SJSA1 (cell line): ENCODE data around the gene PARD3B. TPM values are rescaled to one million over a fixed set of nuclear protein-coding genes. Genes with fewer than 3 reads are reported as not detected.
"Not testable (repeated sequence)": the region's sequence is repeated elsewhere in the genome, so short reads cannot be mapped to it uniquely, and the experiment has no call there.

Experiments used
- DNase-seq, 2 experiments: peaks; one replicate each; pipeline ENCODE4 v3.0.0-alpha.2; 2015 to 2020; ENCODE audit warnings: low spot score in 2 of 2, low read depth in 1 of 2
- H3K27ac ChIP-seq: fragments of 250-450 bp; sonication (Bioruptor Pico); 2 replicates; pipeline ENCODE4 v1.5.1; 2020; ENCODE audit warnings: mild to moderate bottlenecking, moderate library complexity
- H3K27me3 ChIP-seq: fragments of 250-450 bp; sonication (Bioruptor Pico); replicated peaks from 2 replicates; pipeline ENCODE4 v1.5.1; 2020; ENCODE audit warnings: mild to moderate bottlenecking, moderate library complexity
- H3K36me3 ChIP-seq: fragments of 250-450 bp; sonication (Bioruptor Pico); 2 replicates; pipeline ENCODE4 v1.5.1; 2020; ENCODE audit warnings: mild to moderate bottlenecking
- H3K4me1 ChIP-seq: fragments of 250-450 bp; sonication (Bioruptor Pico); replicated peaks from 2 replicates; pipeline ENCODE4 v1.6.1; 2021; ENCODE audit warnings: mild to moderate bottlenecking
- H3K4me3 ChIP-seq: fragments of 250-450 bp; sonication (Bioruptor Pico); 2 replicates; pipeline ENCODE4 v1.5.1; 2020; ENCODE audit warnings: mild to moderate bottlenecking
- H3K9me3 ChIP-seq: fragments of 250-450 bp; sonication (Bioruptor Pico); replicated peaks from 2 replicates; pipeline ENCODE4 v1.5.1; 2020; ENCODE audit warnings: mild to moderate bottlenecking
- total RNA-seq: library from RNA; depleted of rRNA; stranded (reverse); fragments of >200 nt; shearing (Covaris generic); gene quantifications from 2 replicates; pipeline ENCODE4 v1.2.3, GENCODE V29; 2014

PARD3B gene
- total RNA-seq, 1 experiment from 2014 or later = 10.6 TPM

DNA sequence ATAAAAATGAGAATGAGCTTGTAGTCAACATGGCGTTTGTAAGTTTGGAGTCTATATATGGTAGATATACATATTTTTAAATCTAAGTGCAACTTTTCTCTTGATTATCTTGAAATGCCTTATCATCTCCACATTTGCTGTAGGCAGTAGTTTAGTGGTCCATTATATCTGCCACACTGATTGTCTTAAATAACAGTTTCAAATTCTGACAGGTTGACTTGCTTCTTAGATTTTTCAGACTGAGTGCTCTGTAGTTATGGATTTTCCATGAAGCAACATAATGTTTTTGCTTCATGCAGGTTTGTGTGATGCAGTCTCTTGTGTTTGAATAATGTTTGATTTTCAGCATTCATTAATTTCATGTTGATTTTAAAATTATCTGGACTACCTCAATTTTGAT lies 12.3 kb downstream of the PARD3B start:
- Histone ChIP-seq H3K4me1 (peaks cover 3% of the 10 kb centered on the region), H3K9me3 (no peaks in the 10 kb centered on the region), H3K27ac (no peak overlapping the region), H3K27me3 (no peaks in the 10 kb centered on the region), H3K4me3 (no peak overlapping the region), H3K36me3 (peaks cover 19% of the 10 kb centered on the region)
- no peak for DNase-seq

DNA sequence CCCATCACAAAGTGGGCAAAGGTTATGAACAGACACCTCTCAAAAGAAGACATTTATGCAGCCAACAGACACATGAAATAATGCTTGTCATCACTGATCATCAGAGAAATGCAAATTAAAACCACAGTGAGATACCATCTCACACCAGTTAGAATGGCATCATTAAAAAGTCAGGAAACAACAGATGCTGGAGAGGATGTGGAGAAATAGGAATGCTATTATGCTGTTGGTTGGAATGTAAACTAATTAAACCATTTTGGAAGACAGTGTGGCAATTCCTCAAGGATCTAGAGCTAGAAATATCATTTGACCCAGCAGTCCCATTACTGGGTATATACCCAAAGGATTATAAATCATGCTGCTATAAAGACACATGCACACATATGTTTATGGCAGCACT lies 14.1 kb downstream of the PARD3B start:
- H3K36me3 ChIP-seq = peaks cover 19% of the 10 kb centered on the region
- DNase-seq, H3K4me3 ChIP-seq, H3K27ac ChIP-seq, H3K9me3 ChIP-seq, H3K4me1 ChIP-seq, H3K27me3 ChIP-seq: not testable (repeated sequence)

DNA sequence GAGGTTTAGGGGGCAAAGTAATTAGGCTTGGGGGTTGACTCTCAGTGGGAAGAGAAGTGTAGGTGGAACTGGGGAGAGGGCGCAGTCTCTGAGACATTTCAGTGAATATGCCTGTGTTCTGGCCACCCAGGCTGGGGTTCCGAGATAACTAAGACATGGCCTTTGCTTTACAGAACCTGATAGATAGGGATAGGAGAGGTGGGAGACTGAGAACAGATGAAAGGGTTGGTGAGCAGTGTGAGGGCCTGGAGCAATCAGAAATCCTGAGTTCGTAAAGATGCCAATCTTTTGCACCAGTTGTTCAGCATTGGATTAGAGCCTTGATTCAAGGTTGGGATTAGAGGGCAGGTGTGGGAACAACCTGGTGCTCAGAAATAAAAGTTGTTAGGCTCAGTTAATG lies 15.6 kb downstream of the PARD3B start:
- Histone ChIP-seq H3K27me3 (no peaks in the 10 kb centered on the region), H3K4me1 (peaks cover 3% of the 10 kb centered on the region; the same call in 1 of the 2 replicates), H3K4me3 (no peak overlapping the region), H3K9me3 (no peaks in the 10 kb centered on the region), H3K36me3 (peaks cover 19% of the 10 kb centered on the region), H3K27ac (no peak overlapping the region)
- no peak for DNase-seq

DNA sequence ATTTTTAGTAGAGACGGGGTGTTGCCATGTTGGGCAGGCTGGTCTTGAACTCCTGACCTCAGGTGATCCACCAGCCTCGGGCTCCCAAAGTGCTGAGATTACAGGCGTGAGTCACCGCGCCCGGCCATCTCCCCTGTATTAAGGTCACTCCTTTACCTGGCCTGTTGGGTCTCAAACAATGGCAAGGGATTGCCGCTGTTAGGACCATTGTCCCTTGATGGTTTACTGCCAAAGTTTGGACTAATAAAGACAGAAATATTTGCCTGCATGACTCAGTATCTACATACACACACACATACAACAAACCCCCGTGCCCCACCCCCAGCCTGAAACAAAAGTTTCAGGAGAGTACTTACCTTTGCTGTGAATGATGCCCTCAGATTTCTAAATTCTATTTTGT lies 16.5 kb downstream of the PARD3B start:
- no peak overlapping the region for H3K4me3 ChIP-seq
- DNase-seq = no peak
- H3K9me3 ChIP-seq = no peaks in the 10 kb centered on the region
- H3K36me3 ChIP-seq = peaks cover 19% of the 10 kb centered on the region
- peaks cover 3% of the 10 kb centered on the region; the same call in 1 of the 2 replicates for H3K4me1 ChIP-seq
- H3K27ac ChIP-seq = no peak overlapping the region
- H3K27me3 ChIP-seq = no peaks in the 10 kb centered on the region

DNA sequence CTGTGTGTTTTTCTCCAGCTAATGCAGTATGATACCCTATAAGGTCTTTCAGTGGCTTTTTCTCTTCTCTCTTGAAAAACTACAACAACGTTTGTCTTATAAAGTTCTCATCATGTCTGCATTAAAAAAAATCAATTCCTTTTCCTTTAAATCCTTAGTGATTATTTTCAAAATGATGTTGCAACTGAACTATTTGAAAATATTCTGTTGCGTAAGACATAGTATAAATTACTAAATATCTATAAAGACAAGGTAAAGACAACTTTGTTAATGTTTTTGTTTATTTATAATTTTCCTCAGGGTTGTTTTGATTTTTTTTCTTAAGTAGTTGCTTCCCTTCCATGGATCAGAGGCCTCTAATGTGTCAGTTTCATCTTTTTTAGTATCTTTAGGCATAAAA lies 21.2 kb downstream of the PARD3B start:
- no peak overlapping the region for H3K27ac ChIP-seq
- H3K9me3 ChIP-seq = no peaks in the 10 kb centered on the region
- H3K27me3 ChIP-seq = no peaks in the 10 kb centered on the region
- DNase-seq = no peak
- H3K36me3 ChIP-seq = no peaks in the 10 kb centered on the region
- peaks cover 3% of the 10 kb centered on the region; the same call in 1 of the 2 replicates for H3K4me1 ChIP-seq
- no peak overlapping the region for H3K4me3 ChIP-seq

DNA sequence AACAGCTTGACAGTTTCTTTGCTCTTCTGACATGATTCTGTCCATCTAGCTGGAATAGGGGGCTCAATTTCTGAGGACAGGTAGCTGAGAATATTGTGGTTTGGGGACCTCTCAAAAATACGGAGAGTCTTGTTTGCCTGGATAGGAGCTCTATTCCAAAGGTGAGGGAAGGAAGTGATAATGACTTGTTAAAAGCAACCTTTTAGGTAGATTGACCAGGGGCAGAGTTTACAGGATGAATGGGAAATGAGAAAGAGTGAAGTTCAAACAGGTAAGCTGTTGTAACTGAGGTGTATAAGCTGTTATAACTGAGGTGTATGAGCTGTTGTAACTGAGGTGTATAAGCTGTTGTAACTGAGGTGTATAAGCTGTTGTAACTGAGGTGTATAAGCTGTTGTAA lies 25.1 kb downstream of the PARD3B start:
- Histone ChIP-seq H3K36me3 (no peaks in the 10 kb centered on the region), H3K27ac (no peak overlapping the region), H3K27me3 (no peaks in the 10 kb centered on the region), H3K4me3 (no peak overlapping the region), H3K9me3 (no peaks in the 10 kb centered on the region), H3K4me1 (0 out of 2 replicates have a peak, but pooled peaks cover 3% of the 10 kb centered on the region)
- no peak for DNase-seq

DNA sequence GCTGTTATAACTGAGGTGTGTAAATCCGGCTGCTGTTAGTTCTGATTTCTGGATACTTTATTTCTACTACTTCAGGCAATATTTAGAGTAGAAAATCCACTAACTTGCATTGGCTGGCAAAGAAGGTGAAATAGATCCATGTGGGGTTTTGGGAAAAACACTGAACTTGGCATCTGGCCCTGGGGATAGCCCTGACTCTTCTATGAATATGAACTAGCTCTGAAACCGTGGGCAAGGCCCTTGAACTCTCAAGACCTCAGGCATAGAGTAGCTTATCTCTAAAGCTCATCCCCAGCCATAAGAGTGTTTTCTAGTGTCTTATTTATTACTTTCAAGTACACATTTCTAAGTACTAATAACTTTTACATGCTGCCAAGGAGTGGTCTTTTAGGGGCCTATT lies 25.8 kb downstream of the PARD3B start:
- no peaks in the 10 kb centered on the region for H3K9me3 ChIP-seq
- 0 out of 2 replicates have a peak, but pooled peaks cover 3% of the 10 kb centered on the region for H3K4me1 ChIP-seq
- no peaks in the 10 kb centered on the region for H3K27me3 ChIP-seq
- H3K36me3 ChIP-seq = no peaks in the 10 kb centered on the region
- no peak overlapping the region for H3K4me3 ChIP-seq
- no peak overlapping the region for H3K27ac ChIP-seq
- DNase-seq = no peak

DNA sequence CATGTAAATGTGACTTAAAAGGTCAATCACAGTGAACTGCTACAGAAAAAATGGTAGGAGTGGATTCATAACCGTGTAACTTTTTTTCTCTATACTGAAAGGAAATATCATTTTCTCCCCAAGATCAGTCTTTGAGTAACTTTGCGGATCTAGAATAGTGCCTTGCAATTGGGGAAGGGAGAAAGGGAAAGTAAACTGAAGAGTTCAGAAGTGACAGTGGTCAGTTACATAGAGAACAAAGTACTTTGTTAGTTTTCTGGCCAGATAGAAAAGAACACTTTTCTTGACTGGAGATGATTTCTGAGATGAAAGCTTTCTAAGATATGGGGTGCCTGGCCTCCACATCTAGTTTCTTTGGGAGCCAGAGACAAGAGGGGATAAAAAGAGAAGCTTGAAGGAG lies 26.6 kb downstream of the PARD3B start:
- Histone ChIP-seq H3K4me3 (no peak overlapping the region), H3K9me3 (no peaks in the 10 kb centered on the region), H3K27me3 (no peaks in the 10 kb centered on the region), H3K36me3 (no peaks in the 10 kb centered on the region), H3K27ac (no peak overlapping the region), H3K4me1 (0 out of 2 replicates have a peak, but pooled peaks cover 3% of the 10 kb centered on the region)
- no peak for DNase-seq

DNA sequence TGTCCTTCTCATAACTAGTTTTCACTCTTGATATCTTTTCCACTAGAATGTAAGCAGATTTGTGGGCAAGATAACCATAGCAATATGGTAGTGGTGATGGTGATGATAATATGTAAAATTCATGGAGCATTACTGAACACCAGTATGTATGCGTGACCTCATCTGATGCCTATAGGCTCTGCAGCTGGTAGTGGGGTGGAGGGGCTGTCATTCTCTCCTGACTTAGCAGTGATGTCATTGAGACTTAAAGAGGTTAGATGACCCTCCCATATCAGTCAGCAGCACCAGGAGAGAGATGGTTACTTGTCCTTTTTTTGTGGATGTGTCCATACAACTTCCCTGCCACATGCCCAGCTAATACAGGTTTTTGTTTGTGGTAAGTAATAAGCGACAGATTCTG lies 27.9 kb downstream of the PARD3B start:
- Histone ChIP-seq H3K36me3 (no peaks in the 10 kb centered on the region), H3K4me3 (no peak overlapping the region), H3K9me3 (no peaks in the 10 kb centered on the region), H3K27ac (no peak overlapping the region), H3K4me1 (0 out of 2 replicates have a peak, but pooled peaks cover 3% of the 10 kb centered on the region), H3K27me3 (no peaks in the 10 kb centered on the region)
- no peak for DNase-seq

DNA sequence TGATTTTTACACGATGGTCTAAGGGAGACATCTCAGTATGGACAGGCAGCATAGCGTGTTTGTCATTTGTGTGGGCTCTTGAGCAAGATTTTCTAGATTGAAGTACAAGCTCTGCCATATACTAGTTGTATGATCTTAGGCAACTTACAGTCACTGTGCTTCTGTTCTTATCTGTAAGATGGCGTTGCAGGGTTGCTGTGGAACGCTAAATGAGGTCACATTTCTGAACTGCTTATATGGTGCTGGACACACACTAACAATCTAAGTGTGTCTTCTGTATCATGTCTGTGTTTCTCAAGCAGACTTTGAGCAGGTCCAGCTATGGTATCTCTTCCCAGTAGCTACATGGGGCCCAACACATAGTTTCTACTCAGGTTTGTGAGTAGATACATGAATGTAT lies 29.2 kb downstream of the PARD3B start:
- Histone ChIP-seq H3K27me3 (no peaks in the 10 kb centered on the region), H3K36me3 (no peaks in the 10 kb centered on the region), H3K27ac (no peak overlapping the region), H3K4me3 (no peak overlapping the region), H3K9me3 (no peaks in the 10 kb centered on the region; the same call in none of the 2 replicates), H3K4me1 (0 out of 2 replicates have a peak, but pooled peaks cover 3% of the 10 kb centered on the region)
- DNase-seq = no peak

DNA sequence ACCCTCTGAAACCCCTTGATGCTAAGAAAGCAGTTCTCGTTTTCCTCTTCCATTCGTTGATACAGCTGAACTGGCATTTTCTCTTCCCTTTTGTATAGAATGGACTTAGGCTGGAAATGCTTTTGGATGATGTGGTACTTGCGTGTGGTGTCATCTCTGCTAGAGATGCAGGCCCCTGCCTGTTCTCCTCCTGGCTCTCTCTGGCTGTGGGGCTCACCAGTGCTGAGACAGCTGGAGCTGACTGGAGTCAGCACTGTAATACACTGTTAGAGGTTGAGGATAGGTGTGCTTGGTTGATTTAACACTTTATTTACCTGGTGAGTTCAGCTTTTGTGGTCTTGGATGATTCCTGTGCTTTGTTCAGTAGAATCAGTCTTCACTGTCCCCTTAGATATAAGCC lies 30.2 kb downstream of the PARD3B start:
- Histone ChIP-seq H3K36me3 (no peaks in the 10 kb centered on the region), H3K4me3 (no peak overlapping the region), H3K27ac (no peak overlapping the region), H3K9me3 (no peaks in the 10 kb centered on the region; the same call in none of the 2 replicates), H3K4me1 (0 out of 2 replicates have a peak, but pooled peaks cover 3% of the 10 kb centered on the region), H3K27me3 (no peaks in the 10 kb centered on the region)
- no peak for DNase-seq

DNA sequence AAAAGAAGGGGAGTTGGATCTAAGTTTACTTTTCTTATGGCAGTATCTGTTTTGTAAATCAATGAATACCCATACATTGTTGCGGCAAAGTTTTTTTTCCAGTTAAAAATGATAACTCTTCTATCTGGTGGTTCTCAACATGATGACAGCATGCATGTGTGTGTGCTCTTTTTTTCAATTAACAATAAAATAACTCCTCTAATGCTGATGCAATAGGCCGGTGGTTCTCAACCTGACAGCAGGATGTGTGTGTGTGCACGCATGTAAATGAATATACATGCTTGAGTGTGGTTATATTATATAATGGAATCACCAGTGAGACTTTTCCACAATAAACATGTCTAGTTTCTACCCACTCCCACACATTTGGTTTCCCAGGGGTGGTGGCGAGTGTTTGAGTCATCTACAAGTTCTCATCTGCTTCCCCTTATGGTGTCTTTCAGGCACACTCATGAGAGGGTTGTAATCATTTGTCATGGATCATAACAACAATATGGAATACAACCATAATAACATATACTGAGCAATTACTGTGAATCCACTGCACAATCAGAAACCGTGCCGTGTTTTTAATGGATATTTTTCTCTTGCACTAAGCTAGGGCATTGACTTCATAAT lies 31.2 kb downstream of the PARD3B start:
- Histone ChIP-seq H3K4me1 (0 out of 2 replicates have a peak, but pooled peaks cover 3% of the 10 kb centered on the region), H3K27me3 (no peaks in the 10 kb centered on the region), H3K27ac (no peak overlapping the region), H3K9me3 (no peaks in the 10 kb centered on the region; the same call in none of the 2 replicates), H3K36me3 (no peaks in the 10 kb centered on the region), H3K4me3 (no peak overlapping the region)
- DNase-seq = no peak

DNA sequence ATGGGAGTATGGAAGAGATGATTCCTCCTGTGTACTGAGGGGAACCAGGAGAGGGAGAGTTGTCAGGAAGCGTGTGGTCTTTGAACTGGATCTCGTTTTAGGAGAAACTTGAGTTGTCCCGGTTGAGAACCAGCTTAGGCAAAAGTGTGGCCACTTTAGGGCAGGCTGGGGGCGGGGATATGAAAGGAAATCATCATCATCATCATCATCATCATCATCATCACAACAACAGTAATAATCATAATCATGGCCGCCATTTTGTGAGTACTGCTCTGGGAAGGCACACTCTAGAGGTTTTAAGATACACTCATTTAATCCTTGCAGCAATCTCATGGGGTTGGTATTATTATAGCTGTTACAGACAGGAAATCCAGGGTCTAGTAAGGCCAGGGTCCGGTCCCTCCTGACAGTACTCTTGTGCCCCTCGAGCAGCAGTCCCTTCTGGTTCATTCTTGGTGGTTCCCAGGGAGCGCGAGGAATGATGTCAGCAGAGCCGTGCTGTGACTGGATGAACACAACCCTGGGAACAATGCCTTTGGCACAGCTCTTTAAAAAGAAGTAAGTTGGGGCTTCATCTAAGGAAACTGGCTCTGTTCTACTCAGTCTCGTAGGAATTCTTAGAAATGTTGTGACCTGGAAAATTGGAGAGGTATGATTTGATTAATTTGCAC lies 33.8 kb downstream of the PARD3B start:
- no peaks in the 10 kb centered on the region for H3K4me1 ChIP-seq
- no peak for DNase-seq
- no peak overlapping the region for H3K4me3 ChIP-seq
- no peaks in the 10 kb centered on the region; the same call in none of the 2 replicates for H3K9me3 ChIP-seq
- no peaks in the 10 kb centered on the region for H3K27me3 ChIP-seq
- no peak overlapping the region for H3K27ac ChIP-seq
- no peaks in the 10 kb centered on the region for H3K36me3 ChIP-seq

DNA sequence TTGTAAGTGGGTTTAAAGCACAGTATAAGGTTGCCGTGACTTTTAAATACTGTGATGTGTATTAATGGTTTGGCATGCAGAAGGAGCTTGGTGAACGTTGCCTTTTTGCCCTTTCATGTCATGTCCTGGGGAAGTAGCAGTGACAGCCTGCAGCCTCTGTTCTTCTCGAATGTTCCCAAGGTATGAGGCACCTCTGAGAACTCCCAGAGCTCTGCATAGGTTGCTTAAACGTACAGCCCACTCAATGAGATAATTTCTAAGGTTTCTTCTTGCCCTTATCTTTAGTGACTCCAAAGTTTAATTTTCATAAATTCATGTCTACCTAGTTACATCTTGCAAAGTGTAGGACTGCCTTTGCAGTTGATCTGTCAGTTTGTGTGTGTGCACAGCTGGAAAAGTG lies 36.7 kb downstream of the PARD3B start:
- no peaks in the 10 kb centered on the region; the same call in none of the 2 replicates for H3K9me3 ChIP-seq
- H3K4me1 ChIP-seq = no peaks in the 10 kb centered on the region
- H3K4me3 ChIP-seq = no peak overlapping the region
- H3K27ac ChIP-seq = no peak overlapping the region
- no peak for DNase-seq
- no peaks in the 10 kb centered on the region for H3K36me3 ChIP-seq
- H3K27me3 ChIP-seq = no peaks in the 10 kb centered on the region
